A673 (cell line): ENCODE results near the gene ATAD5. TPM values are rescaled to one million over a fixed set of nuclear protein-coding genes. Genes with fewer than 3 reads are reported as not detected.

ENCODE experiments used
- BruUV-seq: library from RNA; stranded (reverse); fragments of 400-500 nt; replicated peaks from 2 replicates; lab custom pipeline; 2021; lab: Mats Ljungman, UMichigan
- CTCF ChIA-PET: fragments of 300-600 bp; sonication (Branson Sonifier 250); formaldehyde crosslinking; loops from one replicate; lab custom pipeline; 2022; ENCODE audit warnings: antibody characterized with exemption; lab: Charles Lee
- POLR2A ChIA-PET: fragments of 300-600 bp; sonication (Branson Sonifier 250); formaldehyde crosslinking; loops from one replicate; lab custom pipeline; 2022; ENCODE audit warnings: antibody characterized with exemption; ENCODE audit not compliant: low non-redundant PET; lab: Charles Lee
- DNase-seq: peaks from one replicate; pipeline ENCODE4 v3.0.0-alpha.2; 2015; ENCODE audit warnings: low spot score
- H3K27ac ChIP-seq: fragments of 200-600 bp; sonication (generic); 2 replicates; pipeline ENCODE4 v1.5.1; 2016; ENCODE audit warnings: mixed run types, low read depth, mild to moderate bottlenecking, mixed read lengths, antibody characterized with exemption, low read length; ENCODE audit not compliant: poor library complexity, severe bottlenecking
- H3K27me3 ChIP-seq: fragments of 200-600 bp; sonication (generic); replicated peaks from 2 replicates; pipeline ENCODE4 v1.6.1; 2017; ENCODE audit warnings: mixed run types, low read depth, mild to moderate bottlenecking, mixed read lengths, antibody characterized with exemption, low read length; ENCODE audit not compliant: insufficient read depth, poor library complexity
- H3K36me3 ChIP-seq: fragments of 200-600 bp; sonication (generic); 2 replicates; pipeline ENCODE4 v1.6.1; 2016; ENCODE audit warnings: mixed run types, mild to moderate bottlenecking, mixed read lengths, antibody characterized with exemption, low read length; ENCODE audit not compliant: insufficient read depth, poor library complexity, severe bottlenecking
- H3K4me1 ChIP-seq: fragments of 200-600 bp; sonication (generic); 2 replicates; pipeline ENCODE4 v1.6.1; 2017; ENCODE audit warnings: mixed run types, mild to moderate bottlenecking, mixed read lengths, antibody characterized with exemption, low read length; ENCODE audit not compliant: insufficient read depth, poor library complexity, severe bottlenecking
- H3K4me3 ChIP-seq: fragments of 200-600 bp; sonication (generic); 2 replicates; pipeline ENCODE4 v1.5.1; 2016; ENCODE audit warnings: low read depth, mixed run types, mild to moderate bottlenecking, mixed read lengths, low read length; ENCODE audit not compliant: poor library complexity, severe bottlenecking
- H3K9me3 ChIP-seq: fragments of 200-600 bp; sonication (generic); 2 replicates; pipeline ENCODE4 v1.6.1; 2016; ENCODE audit warnings: mixed run types, low read depth, mild to moderate bottlenecking, mixed read lengths, antibody characterized with exemption, low read length; ENCODE audit not compliant: poor library complexity, severe bottlenecking
- EZH2 ChIP-seq: fragments of 200-600 bp; sonication (generic); IDR thresholded peaks from 2 replicates; pipeline ENCODE4 v1.6.1; 2017; ENCODE audit warnings: borderline replicate concordance, low read depth, mild to moderate bottlenecking, mixed read lengths, antibody characterized with exemption, low read length; ENCODE audit not compliant: poor library complexity, severe bottlenecking
- intact Hi-C: fragments of 100-400 bp; cut with micrococcal nuclease; formaldehyde crosslinking; loops from one replicate; pipeline ENCODE4 v1.10.0; 2022; ENCODE audit not compliant: unreplicated experiment
- total RNA-seq: library from RNA; stranded (reverse); gene quantifications from 2 replicates; pipeline ENCODE4 v1.2.3, GENCODE V29; 2021
- TF ChIP-seq, protein P1 (sequence below): fragments of 300-800, 200-600 bp; sonication (generic); conservative IDR thresholded peaks from 2 replicates; pipeline ENCODE4 v1.5.1; 2017; ENCODE audit warnings: low read depth, mild to moderate bottlenecking, antibody characterized with exemption, low read length, moderate library complexity, mixed read lengths

ATAD5 gene
- total RNA-seq, 1 experiment from 2014 or later: 17.4 TPM

DNA sequence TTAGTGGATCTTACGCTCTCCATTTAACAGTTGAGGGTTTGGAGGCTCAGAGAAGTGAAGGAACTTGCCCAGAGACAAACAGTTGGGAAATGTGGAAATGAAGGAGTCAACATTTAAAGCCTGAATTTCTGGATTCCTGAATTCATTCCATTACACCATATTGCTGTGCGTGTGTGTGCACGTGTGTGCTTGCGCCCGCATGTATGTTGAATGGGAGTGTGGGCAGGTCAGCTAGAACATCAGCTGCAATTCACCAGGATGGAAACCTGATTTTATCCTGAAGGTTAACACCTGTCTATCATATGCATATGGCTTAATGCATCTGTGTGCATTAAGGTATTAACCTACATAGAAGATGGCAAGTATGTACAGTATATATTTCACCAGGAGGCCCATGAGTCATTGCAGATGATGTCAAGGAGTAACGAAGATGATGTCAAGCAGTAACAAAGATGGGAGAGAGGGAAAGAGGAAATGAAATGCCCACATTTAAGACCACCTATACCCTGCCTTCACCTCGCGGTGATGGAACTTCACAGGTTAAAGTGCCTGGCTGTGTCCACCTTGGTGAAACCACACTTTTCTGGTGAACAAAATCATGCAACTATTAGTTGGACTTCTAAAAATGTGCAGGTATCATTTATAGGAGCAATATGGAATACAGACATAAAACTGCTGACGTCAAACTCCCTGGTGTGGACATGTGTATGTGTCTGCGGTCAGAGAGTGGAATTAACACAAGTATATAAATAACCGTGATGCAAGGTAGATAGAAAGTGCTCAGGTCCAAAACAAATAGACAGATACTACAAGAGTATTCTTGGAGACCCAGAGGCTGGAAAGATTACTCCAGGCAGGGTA lies 89.1 kb downstream of the ATAD5 start:
- H3K27me3 ChIP-seq: peaks cover 37% of the 10 kb centered on the region
- DNase-seq: no peak
- TF ChIP-seq EZH2: no peak
- TF ChIP-seq, protein P1, sequence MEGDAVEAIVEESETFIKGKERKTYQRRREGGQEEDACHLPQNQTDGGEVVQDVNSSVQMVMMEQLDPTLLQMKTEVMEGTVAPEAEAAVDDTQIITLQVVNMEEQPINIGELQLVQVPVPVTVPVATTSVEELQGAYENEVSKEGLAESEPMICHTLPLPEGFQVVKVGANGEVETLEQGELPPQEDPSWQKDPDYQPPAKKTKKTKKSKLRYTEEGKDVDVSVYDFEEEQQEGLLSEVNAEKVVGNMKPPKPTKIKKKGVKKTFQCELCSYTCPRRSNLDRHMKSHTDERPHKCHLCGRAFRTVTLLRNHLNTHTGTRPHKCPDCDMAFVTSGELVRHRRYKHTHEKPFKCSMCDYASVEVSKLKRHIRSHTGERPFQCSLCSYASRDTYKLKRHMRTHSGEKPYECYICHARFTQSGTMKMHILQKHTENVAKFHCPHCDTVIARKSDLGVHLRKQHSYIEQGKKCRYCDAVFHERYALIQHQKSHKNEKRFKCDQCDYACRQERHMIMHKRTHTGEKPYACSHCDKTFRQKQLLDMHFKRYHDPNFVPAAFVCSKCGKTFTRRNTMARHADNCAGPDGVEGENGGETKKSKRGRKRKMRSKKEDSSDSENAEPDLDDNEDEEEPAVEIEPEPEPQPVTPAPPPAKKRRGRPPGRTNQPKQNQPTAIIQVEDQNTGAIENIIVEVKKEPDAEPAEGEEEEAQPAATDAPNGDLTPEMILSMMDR: no peak
- ChIA-PET POLR2A (no interaction called here), CTCF (no interaction called here)
- no peak overlapping the region for H3K27ac ChIP-seq
- H3K4me3 ChIP-seq: no peak overlapping the region
- no peaks in the 10 kb centered on the region for H3K9me3 ChIP-seq
- no peaks in the 10 kb centered on the region for H3K36me3 ChIP-seq
- BruUV-seq: no TSS peak
- no peaks in the 10 kb centered on the region for H3K4me1 ChIP-seq
- intact Hi-C loops: no loop called here

DNA sequence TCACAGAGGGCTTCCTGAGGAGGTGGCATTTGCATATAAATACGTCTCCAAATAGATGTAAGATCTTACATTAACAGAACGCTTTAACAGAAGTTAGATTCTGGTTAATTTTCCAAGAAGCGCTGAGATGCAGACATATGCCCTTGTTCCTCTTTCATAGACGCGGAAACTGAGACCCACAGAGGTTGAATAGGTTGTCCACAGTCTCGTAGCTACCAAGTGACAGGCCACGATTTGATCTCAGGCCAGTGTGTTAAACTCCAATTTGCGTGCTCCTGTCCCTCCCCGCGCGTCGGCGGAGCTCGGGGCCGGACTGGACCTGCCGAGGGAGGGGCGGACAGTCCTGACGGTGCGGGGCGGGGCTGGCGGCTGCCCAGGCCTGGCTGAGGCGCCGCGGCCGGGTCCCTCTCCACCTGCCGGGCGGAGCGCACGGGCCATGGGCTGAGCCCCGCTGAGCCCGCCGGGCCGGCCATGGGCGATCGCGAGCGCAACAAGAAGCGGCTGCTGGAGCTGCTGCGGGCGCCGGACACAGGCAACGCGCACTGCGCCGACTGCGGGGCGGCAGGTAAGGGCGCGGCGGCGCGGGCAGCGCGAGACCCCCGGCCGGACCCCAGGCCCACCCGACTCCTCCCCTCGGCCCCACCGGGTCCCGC lies 89.9 kb downstream of the ATAD5 start, which contains the start of gene ADAP2:
Gene ADAP2 (plus strand): TSS at position 402 of the 653 bp plus-strand sequence. CDS start 70 bp downstream, at position 472.
- Histone ChIP-seq H3K36me3 (no peaks in the 10 kb centered on the region), H3K4me3 (no peak within 1 kb of the TSS), H3K27me3 (peaks cover 37% of the 10 kb centered on the region), H3K4me1 (no peaks in the 10 kb centered on the region), H3K9me3 (no peaks in the 10 kb centered on the region), H3K27ac (no peak within 1 kb of the TSS)
- no TSS peak for BruUV-seq
- ChIA-PET CTCF (no interaction called here), POLR2A (no interaction called here)
- intact Hi-C loops: no loop called here
- TF ChIP-seq, protein P1: no peak
- peak; percentile 39 for TF ChIP-seq EZH2
- no peak for DNase-seq

DNA sequence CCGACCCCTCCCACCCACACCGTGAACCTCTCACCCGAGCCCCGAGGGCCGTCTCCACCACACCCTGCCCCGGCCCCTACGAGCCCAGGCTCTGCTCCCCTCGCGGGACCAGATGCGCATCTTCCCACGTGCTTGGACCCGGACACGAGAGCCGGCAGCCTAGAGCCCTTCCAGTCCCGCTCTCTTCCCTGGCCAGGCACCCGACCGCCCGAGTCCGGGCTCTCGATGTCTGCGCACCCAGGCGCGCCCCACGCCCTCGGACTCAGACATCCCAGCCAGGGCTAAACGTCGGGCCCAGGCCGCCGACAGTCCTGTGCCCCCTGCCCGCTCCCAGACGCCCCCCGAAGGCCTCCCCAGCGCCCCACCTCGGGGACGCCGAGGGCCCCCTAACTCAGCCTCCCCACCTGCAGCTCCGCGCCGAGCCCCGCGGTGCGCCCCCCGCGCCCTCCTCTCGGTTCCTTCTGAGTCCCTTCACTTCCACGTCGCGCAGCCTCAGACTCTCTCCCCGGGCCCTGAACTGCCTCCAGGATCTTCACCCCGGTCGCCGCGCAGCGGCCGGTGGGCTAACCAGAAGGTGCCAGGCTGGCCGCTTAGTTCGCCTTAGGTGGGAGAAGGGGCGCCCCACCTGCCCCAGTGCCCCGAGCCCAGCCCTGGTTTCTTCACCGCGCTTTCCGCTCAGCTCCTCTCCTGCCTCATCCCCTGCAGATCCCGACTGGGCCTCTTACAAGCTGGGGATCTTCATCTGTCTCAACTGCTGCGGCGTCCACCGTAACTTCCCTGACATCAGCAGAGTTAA lies 90.7 kb downstream of the ATAD5 start:
- H3K36me3 ChIP-seq: no peaks in the 10 kb centered on the region
- H3K27ac ChIP-seq: no peak overlapping the region
- no TSS peak for BruUV-seq
- ChIA-PET POLR2A (no interaction called here), CTCF (no interaction called here)
- H3K4me1 ChIP-seq: no peaks in the 10 kb centered on the region
- intact Hi-C loops: no loop called here
- no peaks in the 10 kb centered on the region for H3K9me3 ChIP-seq
- TF ChIP-seq EZH2: no peak
- TF ChIP-seq, protein P1: no peak
- H3K4me3 ChIP-seq: no peak overlapping the region
- no peak for DNase-seq
- H3K27me3 ChIP-seq: peaks cover 37% of the 10 kb centered on the region
